ENCODE data around the gene DCUN1D2.

- no peak for TF ChIP-seq CTCF (IDR thresholded peaks at IDR 0.05)
- TF ChIP-seq EZH2phosphoT487 (IDR thresholded peaks at IDR 0.05) = no peak
- TF ChIP-seq EZH2 (IDR thresholded peaks at IDR 0.05) = no peak
Measured at GRCh38 chr13:113441661-113442060, 48.9 kb downstream of the DCUN1D2 start.
